Vagina (tissue), 2 donors: ENCODE data around the gene SYS1.

ENCODE experiments used
- POLR2A ChIP-seq, 2 donors: fragments of 450-650 bp; IDR thresholded peaks; one replicate each; pipeline ENCODE4 v1.6.1; 2017; ENCODE audit warnings: antibody characterized with exemption in 2 of 2, mild to moderate bottlenecking in 2 of 2, moderate library complexity in 2 of 2
- POLR2AphosphoS5 ChIP-seq, 2 donors: sonication (generic); formaldehyde crosslinking; IDR thresholded peaks; one replicate each; pipeline ENCODE4 v1.9.0; 2017; ENCODE audit warnings: antibody characterized with exemption in 2 of 2, mild to moderate bottlenecking in 2 of 2, low read depth in 1 of 2; ENCODE audit not compliant: insufficient read depth in 1 of 2
- TF ChIP-seq, protein P1 (sequence below), 3 experiments: fragments of 450-650 bp in 2 of 3; fragments of 200-600 bp in 1 of 3; sonication (generic) in 1 of 3; IDR thresholded peaks; one replicate each; pipeline ENCODE4 v1.5.1; 2017 to 2019; ENCODE audit warnings: antibody characterized with exemption in 3 of 3, mild to moderate bottlenecking in 2 of 3, moderate library complexity in 2 of 3

DNA sequence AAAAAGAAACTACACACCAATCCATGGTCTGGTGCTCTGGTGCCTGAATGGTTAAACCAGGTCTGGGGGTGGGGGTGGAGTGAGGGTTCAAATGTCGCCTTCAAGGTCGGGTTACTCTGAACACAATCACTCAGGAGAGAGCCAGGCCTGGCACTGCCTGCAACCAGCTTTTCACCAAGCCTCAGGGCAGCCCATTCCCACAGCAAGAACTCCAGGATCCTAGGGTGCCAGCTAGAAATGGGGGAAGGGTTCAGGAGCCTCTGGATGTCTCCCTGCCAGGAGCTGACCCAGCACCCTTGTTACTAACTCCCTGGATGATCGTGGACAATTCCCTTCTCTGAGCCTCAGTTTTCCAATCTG lies 21.4 kb upstream of the SYS1 start:
- TF ChIP-seq POLR2A (IDR thresholded peaks at IDR 0.05) = no peak
- no peak for TF ChIP-seq POLR2AphosphoS5 (IDR thresholded peaks at IDR 0.05; ENCODE audit: insufficient read depth in 1 of 2, low read depth in 1 of 2)
- TF ChIP-seq, protein P1, sequence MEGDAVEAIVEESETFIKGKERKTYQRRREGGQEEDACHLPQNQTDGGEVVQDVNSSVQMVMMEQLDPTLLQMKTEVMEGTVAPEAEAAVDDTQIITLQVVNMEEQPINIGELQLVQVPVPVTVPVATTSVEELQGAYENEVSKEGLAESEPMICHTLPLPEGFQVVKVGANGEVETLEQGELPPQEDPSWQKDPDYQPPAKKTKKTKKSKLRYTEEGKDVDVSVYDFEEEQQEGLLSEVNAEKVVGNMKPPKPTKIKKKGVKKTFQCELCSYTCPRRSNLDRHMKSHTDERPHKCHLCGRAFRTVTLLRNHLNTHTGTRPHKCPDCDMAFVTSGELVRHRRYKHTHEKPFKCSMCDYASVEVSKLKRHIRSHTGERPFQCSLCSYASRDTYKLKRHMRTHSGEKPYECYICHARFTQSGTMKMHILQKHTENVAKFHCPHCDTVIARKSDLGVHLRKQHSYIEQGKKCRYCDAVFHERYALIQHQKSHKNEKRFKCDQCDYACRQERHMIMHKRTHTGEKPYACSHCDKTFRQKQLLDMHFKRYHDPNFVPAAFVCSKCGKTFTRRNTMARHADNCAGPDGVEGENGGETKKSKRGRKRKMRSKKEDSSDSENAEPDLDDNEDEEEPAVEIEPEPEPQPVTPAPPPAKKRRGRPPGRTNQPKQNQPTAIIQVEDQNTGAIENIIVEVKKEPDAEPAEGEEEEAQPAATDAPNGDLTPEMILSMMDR (IDR thresholded peaks at IDR 0.05) = no peak
